A375 (cell line): Measurements from ENCODE around the gene SMIM17. TPM values are rescaled to one million over a fixed set of nuclear protein-coding genes. Genes with fewer than 3 reads are reported as not detected.

Source experiments
- total RNA-seq: library from RNA; depleted of rRNA; stranded (reverse); fragments of >200 nt; shearing (Covaris generic); gene quantifications from 2 replicates; pipeline ENCODE4 v1.2.3, GENCODE V29; 2014; rRNA removed

SMIM17 gene
- total RNA-seq = not detected in 2 replicates

DNA sequence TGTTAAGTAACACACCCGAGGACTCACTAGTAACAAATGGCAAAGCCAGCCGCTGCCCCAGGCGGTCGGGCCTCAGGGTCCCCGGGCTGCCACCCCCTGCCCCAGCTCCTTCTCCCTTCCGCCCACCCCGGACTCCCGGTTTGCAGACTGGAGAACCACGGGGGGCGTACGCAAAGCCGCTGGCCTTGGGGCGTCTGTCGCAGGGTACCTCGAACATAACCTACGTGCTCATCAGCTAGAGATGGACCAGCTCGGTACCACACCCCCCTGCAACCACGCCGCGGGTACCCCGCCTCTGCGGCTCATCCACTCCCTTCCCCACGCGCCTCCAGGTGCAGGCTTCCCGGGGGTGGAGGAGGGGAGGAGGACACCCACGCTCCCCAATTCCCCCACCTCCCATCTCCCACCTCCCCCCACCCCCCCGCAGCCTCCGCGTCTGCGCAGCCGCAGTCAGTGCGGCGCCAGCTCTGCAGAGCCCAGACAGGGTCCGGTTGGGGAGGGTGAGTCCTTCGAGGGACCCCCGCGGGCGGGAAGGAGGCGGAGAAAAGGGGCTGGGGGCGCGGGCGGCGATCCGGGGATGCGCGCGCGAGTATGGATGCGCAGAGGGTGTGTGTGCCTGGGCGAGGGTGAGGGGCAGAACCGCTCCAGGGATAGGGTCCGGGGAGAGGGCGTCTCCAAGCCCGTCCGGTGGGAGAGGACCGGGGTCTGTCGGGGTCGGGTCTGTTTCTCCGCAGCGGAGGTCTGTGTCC lies at the start of gene SMIM17:
SMIM17 (plus strand) TSS at position 449 of the 749 bp plus-strand sequence. CDS start 2,509 bp downstream, outside the sequence.

GRCh38 chr19:56594783-56595547 lies 48.0 kb upstream of the SMIM17 start, which contains the start of gene ZNF71:
Gene ZNF71, plus strand, starts transcription at chr19:56595302. Its CDS starts 6,257 bp downstream, at chr19:56601559.

GRCh38 chr19:56671613-56671994 lies 28.6 kb downstream of the SMIM17 start, which contains the start of gene ZNF835:
Gene ZNF835, minus strand, starts transcription at chr19:56671757. Its CDS starts 6,559 bp downstream, at chr19:56665198.

Other genes starting within 250 kb of the SMIM17 start
- 1.7 and 2.5 TPM in 2 replicates for gene ZNF582, start 249.6 kb upstream of the SMIM17 start, total RNA-seq
- gene ZNF583, start 238.8 kb upstream of the SMIM17 start, total RNA-seq = 2.5 and 2.9 TPM in 2 replicates
- not detected in 2 replicates for gene ZNF667, start 165.8 kb upstream of the SMIM17 start, total RNA-seq
- 0.68 and 1.5 TPM in 2 replicates for gene ZNF471, start 135.3 kb upstream of the SMIM17 start, total RNA-seq
- gene ZFP28, start 104.2 kb upstream of the SMIM17 start, total RNA-seq = 1.5 and 3.2 TPM in 2 replicates
- gene ZNF470, start 75.7 kb upstream of the SMIM17 start, total RNA-seq = 2.2 and 2.6 TPM in 2 replicates
- 3.1 and 3.5 TPM in 2 replicates for gene ZNF71, start 47.9 kb upstream of the SMIM17 start, total RNA-seq
- gene ZNF835, start 28.6 kb downstream of the SMIM17 start, total RNA-seq = 0.98 and 2.0 TPM in 2 replicates
- gene PEG3, start 197.6 kb downstream of the SMIM17 start, total RNA-seq = 0.11 and 0.26 TPM in 2 replicates
- not detected in 2 replicates for gene ZIM2, start 197.6 kb downstream of the SMIM17 start, total RNA-seq